ENCODE measurements around the gene TANK. TPM values are rescaled to one million over a fixed set of nuclear protein-coding genes. Genes with fewer than 3 reads are reported as not detected.
"Not testable (repeated sequence)": the region's sequence is repeated elsewhere in the genome, so short reads cannot be mapped to it uniquely, and the experiment has no call there.

Gene TANK
- total RNA-seq, 2 donors from 2014 or later, result 90.3 to 126 TPM

- no peaks in the 10 kb centered on the region for H3K36me3 Mint-ChIP-seq
- DNase-seq (ENCODE audit: low spot score in 2 of 2) (no peak), ATAC-seq (no peak)
- H3K27ac Mint-ChIP-seq, result no peak overlapping the region
- H3K9me3 Mint-ChIP-seq, result no peaks in the 10 kb centered on the region
These were observed 97.1 kb downstream of the TANK start for GRCh38 chr2:161257123-161257952.

- H3K9me3 Mint-ChIP-seq, result no peaks in the 10 kb centered on the region
- ATAC-seq, result no peak
- no peak overlapping the region for H3K27ac Mint-ChIP-seq
- DNase-seq (ENCODE audit: low spot score in 2 of 2), result no peak
- no peaks in the 10 kb centered on the region for H3K36me3 Mint-ChIP-seq
These were observed 105.6 kb downstream of the TANK start for GRCh38 chr2:161265874-161266273.

GRCh38 chr2:161269111-161269510 lies 108.9 kb downstream of the TANK start:
- DNase-seq (ENCODE audit: low spot score in 2 of 2), result no peak
- H3K36me3 Mint-ChIP-seq, result no peaks in the 10 kb centered on the region
- ATAC-seq, result no peak

GRCh38 chr2:161273038-161273760 lies 113.0 kb downstream of the TANK start:
- DNase-seq (ENCODE audit: low spot score in 2 of 2), result peak in 1 of 2 donors; percentile 57
- peak; percentile 58 for ATAC-seq
- H3K36me3 Mint-ChIP-seq, result no peaks in the 10 kb centered on the region
- H3K9me3 Mint-ChIP-seq, result no peaks in the 10 kb centered on the region
- no peak overlapping the region for H3K27ac Mint-ChIP-seq

More at GRCh38 chr2:161269111-161269510, 108.9 kb downstream of the TANK start:
- Mint-ChIP-seq H3K9me3 (no peaks in the 10 kb centered on the region), H3K27ac (no peak overlapping the region)

- peak in 1 of 2 donors; percentile 24 for DNase-seq (ENCODE audit: low spot score in 2 of 2)
- not testable (repeated sequence) for H3K9me3 Mint-ChIP-seq, ATAC-seq, H3K36me3 Mint-ChIP-seq, H3K27ac Mint-ChIP-seq
These were observed 118.5 kb downstream of the TANK start for GRCh38 chr2:161278564-161279229.

GRCh38 chr2:161279230-161279815 lies 119.1 kb downstream of the TANK start:
- H3K36me3 Mint-ChIP-seq; ATAC-seq; DNase-seq (ENCODE audit: low spot score in 2 of 2); H3K9me3 Mint-ChIP-seq; H3K27ac Mint-ChIP-seq: not testable (repeated sequence)

- not testable (repeated sequence) for H3K27ac Mint-ChIP-seq, ATAC-seq, H3K36me3 Mint-ChIP-seq, H3K9me3 Mint-ChIP-seq
- DNase-seq (ENCODE audit: low spot score in 2 of 2), result peak; percentile 32 to 65
These were observed 120.7 kb downstream of the TANK start for GRCh38 chr2:161280906-161281323.

GRCh38 chr2:161281615-161282310 lies 121.5 kb downstream of the TANK start:
- DNase-seq (ENCODE audit: low spot score in 2 of 2); H3K36me3 Mint-ChIP-seq; ATAC-seq; H3K9me3 Mint-ChIP-seq; H3K27ac Mint-ChIP-seq: not testable (repeated sequence)

GRCh38 chr2:161282311-161282644 lies 122.0 kb downstream of the TANK start:
- not testable (repeated sequence) for ATAC-seq; H3K36me3 Mint-ChIP-seq; H3K27ac Mint-ChIP-seq; H3K9me3 Mint-ChIP-seq; DNase-seq (ENCODE audit: low spot score in 2 of 2)

- ATAC-seq (no peak), DNase-seq (ENCODE audit: low spot score in 2 of 2) (no peak)
- Mint-ChIP-seq H3K9me3 (peaks cover 0 to 5% of the 10 kb centered on the region in 2 donors), H3K27ac (no peak overlapping the region), H3K36me3 (no peaks in the 10 kb centered on the region)
These were observed 123.7 kb downstream of the TANK start for GRCh38 chr2:161283926-161284325.

Other genes starting within 250 kb of the TANK start
- 10 to 100 TPM; 75.6 to 83.7 TPM for gene PSMD14, start 148.0 kb downstream of the TANK start, total RNA-seq

Data from activated naive CD4-positive, alpha-beta T cell treated with anti-CD3 and anti-CD28 coated beads, Interleukin-2, amount 50 U/mL, for 72 hours (primary cell).